ENCODE data around the gene TUBGCP3. TPM values are rescaled to one million over a fixed set of nuclear protein-coding genes. Genes with fewer than 3 reads are reported as not detected.

The TUBGCP3 gene
- total RNA-seq, 1 experiment from 2014 or later: 13.7 TPM

GRCh38 chr13:112438515-112438914 lies 149.4 kb downstream of the TUBGCP3 start:
- no peak overlapping the region for H3K4me3 Mint-ChIP-seq (ENCODE audit: low read depth, unreplicated experiment)
- no TSS peak for BruUV-seq (replicated peaks)
- TF ChIP-seq CTCF (IDR thresholded peaks at IDR 0.05; ENCODE audit: unreplicated experiment): no peak
- no peak overlapping the region for H3K27ac Mint-ChIP-seq (ENCODE audit: unreplicated experiment)
- intact Hi-C loops (cut with micrococcal nuclease; ENCODE audit: unreplicated experiment): no loop called here
- DNase-seq: no peak
- H3K4me1 Mint-ChIP-seq (ENCODE audit: low read depth, unreplicated experiment): no peaks in the 10 kb centered on the region
- peaks cover 2% of the 10 kb centered on the region for H3K9me3 Mint-ChIP-seq (ENCODE audit: low read depth, unreplicated experiment)
- H3K36me3 Mint-ChIP-seq (ENCODE audit: insufficient read depth, unreplicated experiment): no peaks in the 10 kb centered on the region
- peaks cover 27% of the 10 kb centered on the region for H3K27me3 Mint-ChIP-seq (ENCODE audit: unreplicated experiment)
- CTCF ChIA-PET: interaction anchor here (0.6 kb wide), 1 partner anchor 907 kb away, joined by 3 read pairs; no protein-coding TSS in a partner anchor

GRCh38 chr13:112438094-112438493 lies 149.9 kb downstream of the TUBGCP3 start:
- H3K4me3 Mint-ChIP-seq (ENCODE audit: low read depth, unreplicated experiment): no peak overlapping the region
- no peak overlapping the region for H3K27ac Mint-ChIP-seq (ENCODE audit: unreplicated experiment)
- H3K36me3 Mint-ChIP-seq (ENCODE audit: insufficient read depth, unreplicated experiment): no peaks in the 10 kb centered on the region
- peaks cover 27% of the 10 kb centered on the region for H3K27me3 Mint-ChIP-seq (ENCODE audit: unreplicated experiment)
- no TSS peak for BruUV-seq (replicated peaks)
- intact Hi-C loops (cut with micrococcal nuclease; ENCODE audit: unreplicated experiment): no loop called here
- H3K4me1 Mint-ChIP-seq (ENCODE audit: low read depth, unreplicated experiment): no peaks in the 10 kb centered on the region
- TF ChIP-seq CTCF (IDR thresholded peaks at IDR 0.05; ENCODE audit: unreplicated experiment): no peak
- CTCF ChIA-PET: no interaction called here
- no peak for DNase-seq
- H3K9me3 Mint-ChIP-seq (ENCODE audit: low read depth, unreplicated experiment): peaks cover 2% of the 10 kb centered on the region

GRCh38 chr13:112435973-112436372 lies 152.0 kb downstream of the TUBGCP3 start:
- no peaks in the 10 kb centered on the region for H3K4me1 Mint-ChIP-seq (ENCODE audit: low read depth, unreplicated experiment)
- H3K27ac Mint-ChIP-seq (ENCODE audit: unreplicated experiment): no peak overlapping the region
- TF ChIP-seq CTCF (IDR thresholded peaks at IDR 0.05; ENCODE audit: unreplicated experiment): no peak
- H3K9me3 Mint-ChIP-seq (ENCODE audit: low read depth, unreplicated experiment): peaks cover 2% of the 10 kb centered on the region
- no peak overlapping the region for H3K4me3 Mint-ChIP-seq (ENCODE audit: low read depth, unreplicated experiment)
- BruUV-seq (replicated peaks): no TSS peak
- intact Hi-C loops (cut with micrococcal nuclease; ENCODE audit: unreplicated experiment): no loop called here
- no peaks in the 10 kb centered on the region for H3K36me3 Mint-ChIP-seq (ENCODE audit: insufficient read depth, unreplicated experiment)
- CTCF ChIA-PET: no interaction called here
- DNase-seq: no peak
- H3K27me3 Mint-ChIP-seq (ENCODE audit: unreplicated experiment): peaks cover 27% of the 10 kb centered on the region

Other genes with a start within 250 kb of the TUBGCP3 start
- not detected in 2 replicates for gene SPACA7, start 211.8 kb downstream of the TUBGCP3 start, total RNA-seq (2022)
- gene ATP11A, start 101.9 kb upstream of the TUBGCP3 start, total RNA-seq (2022): 113 and 115 TPM in 2 replicates